RPMI8226 (cell line): ENCODE measurements around the gene SLCO3A1.
"Not testable (repeated sequence)": the region's sequence is repeated elsewhere in the genome, so short reads cannot be mapped to it uniquely, and the experiment has no call there.

Source experiments
- DNase-seq: peaks from one replicate; pipeline ENCODE4 v3.0.0-alpha.2; 2015

Gene SLCO3A1

DNA sequence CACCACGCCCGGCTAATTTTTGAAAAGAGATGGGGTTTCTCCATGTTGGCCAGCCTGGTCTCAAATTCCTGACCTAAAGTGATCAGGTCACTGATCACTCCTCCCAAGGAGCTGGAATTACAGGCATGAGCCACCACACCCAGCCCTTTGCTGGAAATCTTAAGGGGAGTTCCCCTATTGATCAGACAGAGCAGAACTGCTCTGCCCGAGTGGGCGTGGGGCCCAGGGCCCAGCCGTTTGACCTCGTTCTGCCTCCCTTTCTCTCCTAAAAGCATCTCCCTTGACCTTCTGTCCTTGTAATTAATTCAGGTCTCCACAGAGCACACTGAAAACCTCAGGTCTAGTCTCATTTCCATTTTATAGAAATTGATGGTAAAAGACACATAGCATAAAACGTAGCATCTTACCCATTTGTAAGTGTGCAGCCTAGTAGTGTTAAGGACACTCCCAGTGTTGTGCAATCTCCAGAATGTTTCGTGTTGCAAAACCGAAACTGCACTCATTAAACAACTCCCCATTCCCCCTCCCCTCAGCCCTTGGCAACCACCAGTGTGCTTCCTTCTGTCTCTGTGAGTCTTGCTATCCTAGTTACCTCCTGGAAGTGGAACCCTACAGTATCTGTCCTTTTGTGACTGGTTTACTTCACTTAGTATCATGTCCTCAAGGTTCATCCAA, 89.3 kb downstream of the SLCO3A1 start:
- DNase-seq = peak; percentile 92

DNA sequence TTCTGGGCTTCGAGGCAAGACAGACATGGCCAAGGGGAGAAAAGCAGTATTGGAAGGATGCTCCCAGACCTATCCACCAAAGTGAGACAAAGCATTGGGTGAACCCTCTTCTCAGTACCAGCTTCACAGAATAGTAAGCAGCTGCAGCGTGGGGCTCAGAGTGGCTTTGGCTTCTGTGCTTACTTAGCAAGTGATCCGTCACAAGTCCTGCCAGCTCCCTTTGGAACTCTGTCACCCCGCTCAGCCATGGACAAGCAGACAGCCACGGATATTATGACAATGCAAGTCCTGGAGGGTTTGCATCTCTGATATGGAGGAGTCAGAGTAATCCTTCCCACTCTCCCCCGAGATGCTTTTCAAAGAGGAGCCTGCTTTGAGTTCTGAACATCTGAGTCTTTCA, 90.8 kb downstream of the SLCO3A1 start:
- no peak for DNase-seq

GRCh38 chr15:91945385-91945784, 91.9 kb downstream of the SLCO3A1 start:
- DNase-seq = no peak

GRCh38 chr15:91946075-91946474, 92.6 kb downstream of the SLCO3A1 start:
- peak; percentile 76 for DNase-seq

DNA sequence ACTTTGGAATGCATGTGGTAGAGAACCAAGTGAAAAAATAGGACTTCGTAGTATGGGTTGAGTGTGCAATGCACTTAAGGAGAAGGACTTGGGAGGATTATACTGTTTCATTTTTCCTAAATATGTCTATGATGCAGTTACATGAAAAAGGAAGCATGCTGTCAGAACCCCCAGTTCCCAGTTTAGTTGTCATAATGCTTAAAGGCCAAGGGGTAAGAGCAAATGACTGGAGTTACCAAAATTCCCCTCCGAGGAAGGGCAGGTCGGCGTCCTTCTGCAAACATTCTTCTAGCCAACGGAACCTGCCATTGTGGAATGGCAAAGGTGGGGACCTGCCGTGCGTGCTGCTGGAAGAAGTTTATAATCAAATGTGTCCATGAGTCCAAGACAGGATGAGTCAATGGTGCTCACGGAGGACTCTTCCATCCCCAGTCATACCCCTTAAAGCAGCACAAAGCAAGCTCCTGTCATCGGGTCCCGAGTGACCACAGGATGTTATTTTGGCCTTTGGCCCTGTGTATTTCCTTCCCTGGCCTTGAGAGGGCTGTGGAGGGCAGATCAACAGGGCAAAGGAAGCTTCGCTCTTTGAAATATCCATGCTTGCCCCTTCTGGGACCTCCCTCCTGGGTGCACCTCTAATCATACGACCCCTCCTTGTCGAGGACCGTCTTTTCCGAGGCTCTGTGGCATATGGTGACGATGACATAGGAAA, 93.2 kb downstream of the SLCO3A1 start:
- no peak for DNase-seq

DNA sequence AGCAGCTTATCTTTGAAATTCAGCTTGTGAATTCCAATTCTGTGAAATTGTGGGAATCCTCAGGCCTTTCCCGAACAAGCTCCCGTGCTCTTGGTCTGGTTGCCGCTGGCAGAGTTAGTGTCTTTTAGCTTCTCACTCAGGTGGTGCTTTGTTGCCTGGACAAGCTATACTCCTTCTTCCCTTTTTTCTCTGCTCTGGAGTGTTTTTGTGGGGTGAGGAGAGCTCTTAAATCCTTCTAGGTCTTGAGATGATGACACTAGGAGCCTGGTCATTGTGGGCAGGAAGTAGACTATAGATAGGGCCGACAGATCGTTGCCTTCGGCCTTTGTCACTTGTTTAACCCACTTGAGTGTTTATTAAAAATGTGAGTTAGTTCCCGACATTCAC, 93.8 kb downstream of the SLCO3A1 start:
- no peak for DNase-seq

DNA sequence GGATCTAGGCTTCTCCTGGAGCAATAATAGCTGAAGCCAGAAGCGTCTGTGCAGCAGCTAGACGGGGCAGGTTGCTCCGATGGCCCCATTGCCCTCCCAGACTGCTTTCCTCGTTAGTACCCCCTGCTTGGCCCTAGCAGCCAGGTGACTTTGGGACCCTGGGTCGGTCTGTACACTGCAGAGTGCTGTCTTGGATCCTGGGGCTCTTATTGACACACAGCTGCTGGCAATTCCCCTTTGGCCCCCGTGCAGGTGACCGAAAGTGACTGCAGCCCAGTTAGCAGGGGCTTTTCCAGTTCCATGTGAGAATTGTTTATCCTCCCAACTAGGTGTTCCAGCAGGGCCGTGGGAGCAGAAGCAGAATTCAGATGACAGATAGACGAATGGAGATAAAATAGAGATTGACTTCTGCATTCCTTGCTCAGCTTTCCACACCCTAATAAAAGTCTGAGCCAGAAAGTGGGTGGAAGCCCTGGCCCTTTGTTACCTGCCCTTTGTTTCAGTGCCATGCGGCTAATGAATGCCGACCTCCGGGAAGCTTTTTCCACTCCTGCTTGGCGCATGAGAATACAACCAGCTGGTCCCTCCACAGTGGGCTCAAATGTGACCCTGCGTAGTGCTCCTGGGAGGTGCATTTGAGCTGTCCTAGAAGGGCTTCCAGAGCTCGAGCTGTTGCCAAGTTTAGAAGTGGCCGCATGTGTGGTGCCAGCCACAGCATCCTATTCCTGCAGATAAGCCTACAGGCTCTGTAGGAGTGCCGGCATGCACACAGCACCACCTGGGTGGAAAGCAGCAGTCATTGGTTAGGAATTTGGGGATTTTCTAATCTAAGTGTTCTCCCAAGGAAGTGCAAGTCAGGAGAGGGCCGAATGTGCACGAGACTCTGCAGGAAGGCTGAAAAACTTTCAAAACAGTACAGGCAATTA, 94.4 kb downstream of the SLCO3A1 start:
- DNase-seq = no peak

DNA sequence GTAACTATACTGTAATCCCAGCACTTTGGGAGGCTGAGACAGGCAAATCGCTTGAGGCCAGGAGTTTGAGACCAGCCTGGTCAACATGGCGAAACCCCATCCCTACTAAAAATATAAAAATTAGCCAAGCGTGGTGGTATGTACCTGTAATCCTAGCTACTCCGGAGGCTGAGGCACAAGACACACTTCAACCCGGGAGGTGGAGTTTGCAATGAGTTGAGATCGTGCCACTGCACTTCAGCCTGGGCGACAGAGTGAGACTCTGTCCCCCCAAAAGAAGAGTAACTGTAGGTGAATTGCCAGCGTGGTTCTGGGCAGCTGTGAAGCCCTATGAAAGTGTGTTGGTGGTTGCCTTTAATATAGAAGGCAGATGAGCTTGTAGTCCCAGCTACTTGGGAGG, 95.9 kb downstream of the SLCO3A1 start:
- no peak for DNase-seq

GRCh38 chr15:91950054-91950453, 96.5 kb downstream of the SLCO3A1 start:
- DNase-seq = no peak

GRCh38 chr15:91950631-91951329, 97.3 kb downstream of the SLCO3A1 start:
- DNase-seq = peak; percentile 79

DNA sequence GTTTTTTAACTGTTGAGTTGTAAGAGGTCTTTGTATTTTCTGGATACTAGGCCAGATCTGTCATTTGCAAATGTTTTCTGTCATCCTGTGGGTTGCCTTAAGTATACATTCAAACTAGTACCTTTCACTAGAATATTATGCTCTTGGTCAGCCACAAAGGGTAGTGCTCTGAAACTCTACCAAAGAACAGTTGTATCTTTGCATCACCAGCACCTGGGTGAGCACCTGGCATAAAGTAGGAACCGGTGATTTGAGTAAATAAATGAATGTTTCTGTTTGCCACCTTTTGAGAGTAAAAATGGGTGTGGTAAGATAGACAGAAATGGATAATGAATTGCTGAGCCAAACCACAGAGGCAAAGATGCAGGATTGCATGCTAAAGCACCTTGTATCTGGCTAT, 98.7 kb downstream of the SLCO3A1 start:
- peak; percentile 86 for DNase-seq

GRCh38 chr15:91953432-91953831, 99.9 kb downstream of the SLCO3A1 start:
- peak; percentile 51 for DNase-seq

DNA sequence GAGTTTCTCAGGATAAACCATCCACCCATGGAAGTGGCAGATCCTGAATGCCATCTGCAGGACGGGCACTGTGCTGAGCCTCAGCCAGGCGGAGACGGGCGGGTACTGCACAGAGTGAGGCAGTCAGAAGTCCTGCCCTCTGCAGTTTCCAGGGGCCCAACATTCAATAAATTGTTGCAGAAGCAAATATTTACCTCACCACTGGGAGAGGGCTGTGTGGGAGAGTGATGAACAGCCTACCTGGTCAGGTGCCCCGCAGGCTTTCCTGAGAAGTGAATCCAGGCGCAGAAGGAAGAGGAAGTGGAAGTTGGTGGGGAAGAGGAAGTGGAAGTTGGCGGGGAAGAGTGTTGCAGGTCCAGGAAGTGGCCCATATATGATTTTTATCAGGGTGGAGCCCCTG, 100.8 kb downstream of the SLCO3A1 start:
- peak; percentile 22 for DNase-seq

DNA sequence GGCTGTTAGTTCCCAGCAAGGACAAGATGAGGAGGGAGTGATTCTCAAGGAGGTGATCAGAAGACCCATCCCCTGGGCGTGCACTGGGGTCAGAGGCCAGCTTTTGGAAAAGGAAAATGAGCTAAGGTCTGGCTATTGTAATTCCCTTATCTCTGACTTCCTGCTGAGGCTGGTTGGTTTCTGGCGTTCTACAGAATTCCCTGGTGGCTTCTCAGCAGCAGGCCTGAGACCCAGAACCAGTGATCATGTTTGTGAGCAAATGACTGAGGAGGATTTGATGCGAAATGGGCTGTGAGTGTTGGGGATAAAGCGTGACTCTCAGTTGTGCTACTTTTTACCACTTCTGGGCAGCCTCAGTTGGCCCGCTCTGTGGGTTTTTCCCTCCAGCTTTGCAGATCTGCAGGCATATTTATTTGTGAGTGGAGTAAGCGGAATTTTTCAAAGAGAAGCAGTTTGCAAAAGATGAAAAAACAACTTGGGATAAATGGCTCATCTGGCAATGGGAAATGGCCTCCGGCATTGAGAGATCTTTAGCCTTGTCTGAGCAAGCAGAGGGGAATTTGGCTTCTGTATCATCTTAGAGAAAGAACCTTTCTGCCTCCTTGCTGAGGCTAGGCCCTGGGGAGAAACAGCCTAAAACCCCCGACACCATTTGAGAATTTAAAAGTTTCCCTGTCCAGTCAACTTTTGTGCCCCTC, 102.7 kb downstream of the SLCO3A1 start:
- no peak for DNase-seq

GRCh38 chr15:91961357-91961756, 107.8 kb downstream of the SLCO3A1 start:
- DNase-seq = no peak

DNA sequence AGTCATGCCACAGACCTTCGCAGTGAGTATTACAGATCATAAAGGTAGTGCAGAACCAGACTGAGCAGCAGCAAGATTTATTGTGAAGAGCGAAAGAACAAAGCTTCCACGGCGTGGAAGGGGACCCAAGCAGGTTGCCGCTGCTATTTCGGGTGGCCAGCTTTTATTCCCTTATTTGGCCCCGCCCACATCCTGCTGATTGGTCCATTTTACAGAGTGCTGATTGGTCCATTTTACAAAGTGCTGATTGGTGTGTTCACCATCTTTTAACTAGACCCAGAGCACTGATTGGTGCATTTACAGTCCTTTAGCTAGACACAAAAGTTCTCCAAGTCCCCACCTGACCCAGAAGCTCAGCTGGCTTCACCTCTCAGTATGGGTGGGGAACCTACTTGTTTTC, 110.2 kb downstream of the SLCO3A1 start:
- not testable (repeated sequence) for DNase-seq

- DNase-seq = peak; percentile 30
Observed at GRCh38 chr15:91965501-91966193, 112.1 kb downstream of the SLCO3A1 start.

GRCh38 chr15:91966194-91966552, 112.7 kb downstream of the SLCO3A1 start:
- no peak for DNase-seq

GRCh38 chr15:91967935-91968606, 114.6 kb downstream of the SLCO3A1 start:
- DNase-seq = peak; percentile 30

DNA sequence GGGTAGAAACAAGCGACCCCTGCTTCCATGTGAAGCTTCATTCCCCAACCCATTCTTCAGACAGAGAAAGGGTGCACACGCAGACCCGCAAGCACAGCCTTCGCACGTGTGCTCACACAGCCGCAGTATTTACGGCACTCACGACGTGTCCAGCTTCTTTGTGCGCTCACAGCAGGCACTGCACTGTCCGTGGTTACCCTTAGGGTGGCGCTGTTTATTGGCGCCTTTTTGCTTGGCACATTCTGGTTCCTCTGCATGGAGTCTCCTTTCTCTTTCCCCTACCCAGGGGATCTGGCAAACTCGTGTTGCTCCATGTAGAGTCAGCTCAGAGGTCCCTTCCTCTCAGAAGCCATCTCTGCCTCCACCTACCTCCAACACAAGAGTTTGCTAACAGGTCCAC, 115.1 kb downstream of the SLCO3A1 start:
- no peak for DNase-seq

- DNase-seq = peak; percentile 54
Observed at GRCh38 chr15:91970142-91970541, 116.6 kb downstream of the SLCO3A1 start.
